ENCODE measurements around the gene ALDH1A1. TPM values are rescaled to one million over a fixed set of nuclear protein-coding genes. Genes with fewer than 3 reads are reported as not detected.

The ALDH1A1 gene
- total and polyA plus RNA-seq, 9 of the 15 experiments (the other 6 are each of a cell fraction or from before 2014, with no cell fraction given), result 1.8 to 86.3 (median 24.4) TPM

DNA sequence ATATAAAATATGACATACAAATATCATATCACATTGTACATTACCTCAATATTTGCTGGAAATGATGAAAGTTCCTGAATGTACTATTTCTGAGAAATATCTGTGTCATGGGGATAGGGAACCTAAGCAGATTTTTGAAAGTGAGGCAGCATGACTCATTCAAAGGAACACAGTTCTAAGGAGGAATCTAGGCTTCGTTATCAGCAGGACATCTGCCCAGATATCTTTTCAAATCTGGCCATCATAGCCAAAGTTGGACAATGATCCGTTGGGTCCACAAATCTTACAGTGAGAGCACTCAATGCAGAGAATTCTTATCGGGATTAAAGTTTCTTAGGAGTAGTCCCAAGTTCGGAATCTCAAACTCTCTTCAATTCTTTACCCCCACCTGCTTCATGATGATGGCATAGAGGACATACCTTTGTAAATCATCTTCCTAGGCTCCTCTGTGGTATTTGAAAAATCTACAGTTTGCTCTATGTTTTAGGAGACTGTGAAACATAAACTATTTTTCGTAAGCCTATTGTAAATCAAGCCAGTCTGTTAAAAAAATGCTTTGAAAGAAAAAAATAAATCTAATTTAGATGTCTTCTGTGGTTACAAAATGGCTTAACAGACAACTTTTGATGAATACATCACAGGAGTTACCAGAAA lies 29.4 kb upstream of the ALDH1A1 start (continued):
- TF ChIP-seq ATF3 (IDR thresholded peaks at IDR 0.05) (peak; percentile 74), ATF3 (CRISPR knock-in tag; conservative IDR thresholded peaks at IDR 0.05) (no peak), SOX6 (IDR thresholded peaks at IDR 0.05) (peak; percentile 56; the same call in 1 of the 2 replicates), DPF2 (IDR thresholded peaks at IDR 0.05) (0 out of 2 replicates have a peak, but pooled peaks have one; percentile 32), FOSL1 (tag; conservative IDR thresholded peaks at IDR 0.05) (peak; percentile 67), SMARCE1 (IDR thresholded peaks at IDR 0.05) (peak; percentile 59; the same call in 1 of the 2 replicates)

DNA sequence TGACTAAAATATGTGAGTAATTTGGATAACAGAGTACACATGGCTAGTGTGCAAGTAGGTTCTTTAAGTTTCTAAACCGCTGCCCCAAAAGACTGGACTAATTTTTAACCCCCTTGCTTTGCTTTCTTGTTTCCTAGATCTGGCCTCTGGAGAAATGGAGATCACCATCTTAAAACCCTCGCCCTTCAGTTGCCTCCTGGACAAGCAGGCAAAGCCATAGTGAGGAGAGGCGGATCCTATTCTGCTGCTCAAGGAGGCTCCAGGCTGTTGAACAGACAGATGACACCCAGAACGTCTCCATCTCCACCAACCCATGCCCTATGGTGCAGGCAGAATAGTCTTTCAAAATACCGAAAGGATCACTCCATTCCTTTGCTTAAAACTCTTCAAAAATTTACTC lies 28.6 kb upstream of the ALDH1A1 start:
- ATAC-seq (no peak), FAIRE-seq (no peak), DNase-seq (ENCODE audit: extremely low read depth in 1 of 4, low spot score in 3 of 4) (no peak)
- Histone ChIP-seq H3K27ac (ENCODE audit: extremely low read depth, low read depth, low read length) (no peak overlapping the region), H3K4me2 (ENCODE audit: insufficient read depth, low read length) (no peak overlapping the region), H3K4me3 (no peak overlapping the region), H3K4me1 (replicated peaks in 1 of 2; ENCODE audit: control insufficient read depth in 2 of 2, insufficient read depth in 2 of 2, low read length in 2 of 2) (no peaks in the 10 kb centered on the region; a peak in 3 of 5 replicates), H3K36me3 (ENCODE audit: control insufficient read depth, insufficient read depth, low read length) (no peaks in the 10 kb centered on the region), H3K9me1 (ENCODE audit: control insufficient read depth, insufficient read depth, low read length) (no peaks in the 10 kb centered on the region), H3K9ac (ENCODE audit: insufficient read depth in 1 of 2, low read depth in 2 of 2, low read length in 2 of 2) (no peak overlapping the region), H3K9me3 (replicated peaks; ENCODE audit: control insufficient read depth, insufficient read depth, low read depth, low read length) (no peaks in the 10 kb centered on the region), H3K79me2 (ENCODE audit: control insufficient read depth, insufficient read depth, low read length) (no peaks in the 10 kb centered on the region), H2AFZ (ENCODE audit: low read depth, low read length) (peak overlapping the region; percentile 26; the same call in 1 of the 2 replicates), H3K27me3 (ENCODE audit: control insufficient read depth in 2 of 2, insufficient read depth in 2 of 2, low read length in 2 of 2) (no peaks in the 10 kb centered on the region), H4K20me1 (replicated peaks; ENCODE audit: control insufficient read depth, insufficient read depth, low read length) (no peaks in the 10 kb centered on the region)
- ChIA-PET CTCF (ENCODE audit: low intra/inter-chr PET ratio) (no interaction called here), POLR2A (no interaction called here)
- BruUV-seq (replicated peaks), result no TSS peak
- in situ Hi-C loops (cut with MboI) (no loop called here), intact Hi-C loops (cut with micrococcal nuclease) (no loop called here)
- 52% methylated on average over 5 of the region's 5 CpGs for WGBS (ENCODE audit: insufficient coverage, low coverage, missing lambda C conversion rate)
- TF ChIP-seq, protein P1, sequence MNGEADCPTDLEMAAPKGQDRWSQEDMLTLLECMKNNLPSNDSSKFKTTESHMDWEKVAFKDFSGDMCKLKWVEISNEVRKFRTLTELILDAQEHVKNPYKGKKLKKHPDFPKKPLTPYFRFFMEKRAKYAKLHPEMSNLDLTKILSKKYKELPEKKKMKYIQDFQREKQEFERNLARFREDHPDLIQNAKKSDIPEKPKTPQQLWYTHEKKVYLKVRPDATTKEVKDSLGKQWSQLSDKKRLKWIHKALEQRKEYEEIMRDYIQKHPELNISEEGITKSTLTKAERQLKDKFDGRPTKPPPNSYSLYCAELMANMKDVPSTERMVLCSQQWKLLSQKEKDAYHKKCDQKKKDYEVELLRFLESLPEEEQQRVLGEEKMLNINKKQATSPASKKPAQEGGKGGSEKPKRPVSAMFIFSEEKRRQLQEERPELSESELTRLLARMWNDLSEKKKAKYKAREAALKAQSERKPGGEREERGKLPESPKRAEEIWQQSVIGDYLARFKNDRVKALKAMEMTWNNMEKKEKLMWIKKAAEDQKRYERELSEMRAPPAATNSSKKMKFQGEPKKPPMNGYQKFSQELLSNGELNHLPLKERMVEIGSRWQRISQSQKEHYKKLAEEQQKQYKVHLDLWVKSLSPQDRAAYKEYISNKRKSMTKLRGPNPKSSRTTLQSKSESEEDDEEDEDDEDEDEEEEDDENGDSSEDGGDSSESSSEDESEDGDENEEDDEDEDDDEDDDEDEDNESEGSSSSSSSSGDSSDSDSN (IDR thresholded peaks at IDR 0.05; ENCODE audit: borderline replicate concordance in 1 of 2, low read depth in 2 of 2, low read length in 2 of 2), result no peak
- TF ChIP-seq, protein P2, sequence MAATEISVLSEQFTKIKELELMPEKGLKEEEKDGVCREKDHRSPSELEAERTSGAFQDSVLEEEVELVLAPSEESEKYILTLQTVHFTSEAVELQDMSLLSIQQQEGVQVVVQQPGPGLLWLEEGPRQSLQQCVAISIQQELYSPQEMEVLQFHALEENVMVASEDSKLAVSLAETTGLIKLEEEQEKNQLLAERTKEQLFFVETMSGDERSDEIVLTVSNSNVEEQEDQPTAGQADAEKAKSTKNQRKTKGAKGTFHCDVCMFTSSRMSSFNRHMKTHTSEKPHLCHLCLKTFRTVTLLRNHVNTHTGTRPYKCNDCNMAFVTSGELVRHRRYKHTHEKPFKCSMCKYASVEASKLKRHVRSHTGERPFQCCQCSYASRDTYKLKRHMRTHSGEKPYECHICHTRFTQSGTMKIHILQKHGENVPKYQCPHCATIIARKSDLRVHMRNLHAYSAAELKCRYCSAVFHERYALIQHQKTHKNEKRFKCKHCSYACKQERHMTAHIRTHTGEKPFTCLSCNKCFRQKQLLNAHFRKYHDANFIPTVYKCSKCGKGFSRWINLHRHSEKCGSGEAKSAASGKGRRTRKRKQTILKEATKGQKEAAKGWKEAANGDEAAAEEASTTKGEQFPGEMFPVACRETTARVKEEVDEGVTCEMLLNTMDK (IDR thresholded peaks at IDR 0.05; ENCODE audit: borderline replicate concordance, insufficient read depth, low read depth, low read length, poor library complexity, severe bottlenecking), result no peak
- TF ChIP-seq KDM5B (IDR thresholded peaks at IDR 0.05; ENCODE audit: insufficient replicate concordance, low read depth, low read length) (no peak), TAF1 (IDR thresholded peaks at IDR 0.05; ENCODE audit: control insufficient read depth, extremely low read depth, insufficient read depth, low read length, severe bottlenecking) (no peak), SIN3A (IDR thresholded peaks at IDR 0.05; ENCODE audit: borderline replicate concordance in 2 of 2, control insufficient read depth in 1 of 2, low read depth in 2 of 2, low read length in 2 of 2) (no peak), NFIX (CRISPR knock-in tag; IDR thresholded peaks at IDR 0.05; ENCODE audit: low read depth) (no peak)
